ENCODE data around the gene MCM5.

DNA sequence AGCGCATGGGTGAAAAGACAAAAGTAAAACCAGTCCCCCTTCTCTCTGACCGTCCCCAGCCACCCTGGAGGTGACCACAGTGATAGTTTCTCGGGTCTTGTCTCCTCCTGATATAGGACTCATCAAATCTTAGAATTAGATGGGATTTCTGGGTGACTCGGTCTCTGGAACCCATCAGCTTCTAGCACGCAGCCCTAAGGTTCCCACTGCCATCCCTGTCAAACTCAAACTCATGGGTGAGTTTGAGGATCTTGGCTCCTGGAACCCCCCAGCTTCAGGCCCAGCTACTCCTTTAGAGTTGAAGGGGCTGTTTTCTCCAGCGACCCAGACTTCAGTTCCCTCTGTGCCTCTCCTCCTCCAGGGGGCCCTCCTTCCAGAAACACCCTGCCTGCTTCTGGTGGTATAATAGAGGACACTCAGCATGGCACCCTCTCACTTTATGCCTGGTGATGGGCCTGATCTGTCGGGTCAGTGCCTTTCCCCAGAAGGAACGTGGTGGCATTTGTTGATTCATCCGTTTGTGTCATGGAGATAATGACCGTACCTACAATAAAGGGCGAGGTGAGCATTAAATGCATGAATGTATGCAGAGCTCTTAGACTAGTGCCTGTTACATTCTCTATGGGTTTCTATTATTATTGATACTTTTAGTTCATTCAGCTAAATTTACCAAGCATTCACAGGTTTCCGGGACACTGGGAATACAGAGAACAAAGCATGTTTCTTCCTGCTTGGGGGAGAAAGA is 31.7 kb downstream of the MCM5 start:
- TF ChIP-seq, protein P1, sequence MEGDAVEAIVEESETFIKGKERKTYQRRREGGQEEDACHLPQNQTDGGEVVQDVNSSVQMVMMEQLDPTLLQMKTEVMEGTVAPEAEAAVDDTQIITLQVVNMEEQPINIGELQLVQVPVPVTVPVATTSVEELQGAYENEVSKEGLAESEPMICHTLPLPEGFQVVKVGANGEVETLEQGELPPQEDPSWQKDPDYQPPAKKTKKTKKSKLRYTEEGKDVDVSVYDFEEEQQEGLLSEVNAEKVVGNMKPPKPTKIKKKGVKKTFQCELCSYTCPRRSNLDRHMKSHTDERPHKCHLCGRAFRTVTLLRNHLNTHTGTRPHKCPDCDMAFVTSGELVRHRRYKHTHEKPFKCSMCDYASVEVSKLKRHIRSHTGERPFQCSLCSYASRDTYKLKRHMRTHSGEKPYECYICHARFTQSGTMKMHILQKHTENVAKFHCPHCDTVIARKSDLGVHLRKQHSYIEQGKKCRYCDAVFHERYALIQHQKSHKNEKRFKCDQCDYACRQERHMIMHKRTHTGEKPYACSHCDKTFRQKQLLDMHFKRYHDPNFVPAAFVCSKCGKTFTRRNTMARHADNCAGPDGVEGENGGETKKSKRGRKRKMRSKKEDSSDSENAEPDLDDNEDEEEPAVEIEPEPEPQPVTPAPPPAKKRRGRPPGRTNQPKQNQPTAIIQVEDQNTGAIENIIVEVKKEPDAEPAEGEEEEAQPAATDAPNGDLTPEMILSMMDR (conservative IDR thresholded peaks at IDR 0.05; ENCODE audit: low read depth in 2 of 2) = no peak
- TF ChIP-seq EZH2 (IDR thresholded peaks at IDR 0.05; ENCODE audit: low read depth, unreplicated experiment) (no peak), POLR2AphosphoS5 (IDR thresholded peaks at IDR 0.05; ENCODE audit: low read depth) (no peak)
- TF ChIP-seq, protein P2, sequence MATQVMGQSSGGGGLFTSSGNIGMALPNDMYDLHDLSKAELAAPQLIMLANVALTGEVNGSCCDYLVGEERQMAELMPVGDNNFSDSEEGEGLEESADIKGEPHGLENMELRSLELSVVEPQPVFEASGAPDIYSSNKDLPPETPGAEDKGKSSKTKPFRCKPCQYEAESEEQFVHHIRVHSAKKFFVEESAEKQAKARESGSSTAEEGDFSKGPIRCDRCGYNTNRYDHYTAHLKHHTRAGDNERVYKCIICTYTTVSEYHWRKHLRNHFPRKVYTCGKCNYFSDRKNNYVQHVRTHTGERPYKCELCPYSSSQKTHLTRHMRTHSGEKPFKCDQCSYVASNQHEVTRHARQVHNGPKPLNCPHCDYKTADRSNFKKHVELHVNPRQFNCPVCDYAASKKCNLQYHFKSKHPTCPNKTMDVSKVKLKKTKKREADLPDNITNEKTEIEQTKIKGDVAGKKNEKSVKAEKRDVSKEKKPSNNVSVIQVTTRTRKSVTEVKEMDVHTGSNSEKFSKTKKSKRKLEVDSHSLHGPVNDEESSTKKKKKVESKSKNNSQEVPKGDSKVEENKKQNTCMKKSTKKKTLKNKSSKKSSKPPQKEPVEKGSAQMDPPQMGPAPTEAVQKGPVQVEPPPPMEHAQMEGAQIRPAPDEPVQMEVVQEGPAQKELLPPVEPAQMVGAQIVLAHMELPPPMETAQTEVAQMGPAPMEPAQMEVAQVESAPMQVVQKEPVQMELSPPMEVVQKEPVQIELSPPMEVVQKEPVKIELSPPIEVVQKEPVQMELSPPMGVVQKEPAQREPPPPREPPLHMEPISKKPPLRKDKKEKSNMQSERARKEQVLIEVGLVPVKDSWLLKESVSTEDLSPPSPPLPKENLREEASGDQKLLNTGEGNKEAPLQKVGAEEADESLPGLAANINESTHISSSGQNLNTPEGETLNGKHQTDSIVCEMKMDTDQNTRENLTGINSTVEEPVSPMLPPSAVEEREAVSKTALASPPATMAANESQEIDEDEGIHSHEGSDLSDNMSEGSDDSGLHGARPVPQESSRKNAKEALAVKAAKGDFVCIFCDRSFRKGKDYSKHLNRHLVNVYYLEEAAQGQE (IDR thresholded peaks at IDR 0.05; ENCODE audit: unreplicated experiment) = no peak

Data from GM23338 (cell line).